GM23338 (cell line): ENCODE measurements around the gene PSMD11. TPM values are rescaled to one million over a fixed set of nuclear protein-coding genes. Genes with fewer than 3 reads are reported as not detected.

ENCODE experiments used
- ATAC-seq: fragments of 200-7000 bp; cut with Tn5 transposase; 3 replicates; pipeline ENCODE4 v1.9.1; 2020
- DNase-seq: peaks from one replicate; pipeline ENCODE4 v3.0.0-alpha.2; 2015; ENCODE audit warnings: low spot score
- H2AFZ ChIP-seq: fragments of 200-600 bp; sonication (generic); 2 replicates; pipeline ENCODE4 v1.8.0; 2016; ENCODE audit warnings: antibody characterized with exemption, mild to moderate bottlenecking, moderate library complexity
- H3F3A ChIP-seq: fragments of 200-600 bp; sonication (generic); replicated peaks from 2 replicates; pipeline ENCODE4 v1.8.0; 2017; ENCODE audit warnings: antibody characterized with exemption, mixed run types, low read depth
- H3K27ac ChIP-seq: fragments of 200-600 bp; sonication (generic); 2 replicates; pipeline ENCODE4 v1.6.1; 2016; ENCODE audit warnings: low read depth
- H3K27me3 ChIP-seq: fragments of 200-600 bp; sonication (generic); 2 replicates; pipeline ENCODE4 v1.8.0; 2016; ENCODE audit warnings: mild to moderate bottlenecking, mixed run types, moderate library complexity; ENCODE audit not compliant: insufficient read depth
- H3K36me3 ChIP-seq: fragments of 200-600 bp; sonication (generic); 2 replicates; pipeline ENCODE4 v1.8.0; 2016; ENCODE audit warnings: mild to moderate bottlenecking; ENCODE audit not compliant: insufficient read depth
- H3K4me1 ChIP-seq: fragments of 200-600 bp; sonication (generic); 2 replicates; pipeline ENCODE4 v1.8.0; 2016; ENCODE audit warnings: mild to moderate bottlenecking, moderate library complexity; ENCODE audit not compliant: insufficient read depth
- H3K4me2 ChIP-seq: fragments of 200-600 bp; sonication (generic); 2 replicates; pipeline ENCODE4 v1.7.1; 2017; ENCODE audit warnings: mixed run types
- H3K4me3 ChIP-seq: fragments of 200-600 bp; sonication (generic); 2 replicates; pipeline ENCODE4 v1.6.1; 2016; ENCODE audit warnings: mixed run types
- H3K79me2 ChIP-seq: fragments of 200-600 bp; sonication (generic); replicated peaks from 2 replicates; pipeline ENCODE4 v1.8.0; 2017; ENCODE audit warnings: mild to moderate bottlenecking; ENCODE audit not compliant: insufficient read depth
- H3K9me2 ChIP-seq: fragments of 200-600 bp; sonication (generic); 2 replicates; pipeline ENCODE4 v1.8.0; 2017; ENCODE audit not compliant: insufficient read depth
- H4K20me1 ChIP-seq: fragments of 200-600 bp; sonication (generic); replicated peaks from 2 replicates; pipeline ENCODE4 v1.8.0; 2017; ENCODE audit warnings: mild to moderate bottlenecking; ENCODE audit not compliant: insufficient read depth
- H3K27ac Mint-ChIP-seq: 2 replicates; pipeline ENCODE4 v1.8.0; 2020; ENCODE audit warnings: inconsistent platforms, mild to moderate bottlenecking, moderate library complexity, mixed read lengths
- H3K27me3 Mint-ChIP-seq: 3 replicates; pipeline ENCODE4 v1.8.0; 2022; ENCODE audit warnings: low read depth, mild to moderate bottlenecking, moderate library complexity, mixed read lengths, inconsistent platforms; ENCODE audit not compliant: insufficient read depth, poor library complexity
- H3K36me3 Mint-ChIP-seq: 3 replicates; pipeline ENCODE4 v1.8.0; 2021; ENCODE audit warnings: low read depth, mild to moderate bottlenecking, inconsistent platforms, moderate library complexity, mixed read lengths
- H3K4me1 Mint-ChIP-seq: 3 replicates; pipeline ENCODE4 v1.8.0; 2020; ENCODE audit warnings: mild to moderate bottlenecking, inconsistent platforms, mixed read lengths
- H3K4me3 Mint-ChIP-seq: 3 replicates; pipeline ENCODE4 v1.8.0; 2021; ENCODE audit warnings: moderate library complexity, mild to moderate bottlenecking, inconsistent platforms, mixed read lengths
- H3K9me3 Mint-ChIP-seq: 3 replicates; pipeline ENCODE4 v1.8.0; 2020; ENCODE audit warnings: moderate library complexity, mild to moderate bottlenecking, inconsistent platforms, mixed read lengths
- CREB1 ChIP-seq: fragments of 250-450 bp; sonication (Bioruptor Pico); IDR thresholded peaks from 2 replicates; pipeline ENCODE4 v1.5.0; 2020; ENCODE audit warnings: low read depth, mild to moderate bottlenecking, moderate library complexity
- EZH2 ChIP-seq: fragments of 200-600 bp; sonication (generic); IDR thresholded peaks from one replicate; pipeline ENCODE4 v1.8.0; 2017; ENCODE audit warnings: antibody characterized with exemption, mild to moderate bottlenecking, low read depth; ENCODE audit not compliant: unreplicated experiment
- EZH2phosphoT487 ChIP-seq: fragments of 200-600 bp; sonication (generic); IDR thresholded peaks from one replicate; pipeline ENCODE4 v1.8.1; 2018; ENCODE audit warnings: antibody characterized with exemption; ENCODE audit not compliant: unreplicated experiment
- JUNB ChIP-seq: IDR thresholded peaks from one replicate; pipeline ENCODE4 v1.6.1; 2016; ENCODE audit warnings: antibody characterized with exemption; ENCODE audit not compliant: unreplicated experiment
- NANOG ChIP-seq: IDR thresholded peaks from 2 replicates; pipeline ENCODE4 v1.6.1; 2016; ENCODE audit warnings: antibody characterized with exemption, borderline replicate concordance
- POLR2AphosphoS5 ChIP-seq: IDR thresholded peaks from 2 replicates; pipeline ENCODE4 v1.6.1; 2016; ENCODE audit warnings: antibody characterized with exemption, low read depth
- STAT1 ChIP-seq: IDR thresholded peaks from one replicate; pipeline ENCODE4 v1.6.1; 2016; ENCODE audit warnings: antibody characterized with exemption; ENCODE audit not compliant: unreplicated experiment
- ZNF114 ChIP-seq: fragments of 250-450 bp; sonication (Bioruptor Pico); IDR thresholded peaks from 2 replicates; pipeline ENCODE4 v1.5.0; 2020; ENCODE audit warnings: mild to moderate bottlenecking, moderate library complexity
- ZNF331 ChIP-seq: fragments of 250-450 bp; sonication (Bioruptor Pico); IDR thresholded peaks from 2 replicates; pipeline ENCODE4 v1.5.0; 2020; ENCODE audit warnings: low read depth, mild to moderate bottlenecking, moderate library complexity
- polyA plus RNA-seq: library from polyadenylated mRNA; unstranded; fragments of >200 nt; fragmentation: Nextera tagmentation; extraction: Ambion mirVana; gene quantifications from 2 replicates; pipeline ENCODE4 v1.2.1, GENCODE V29; 2016
- total RNA-seq: library from RNA; depleted of rRNA; stranded (reverse); fragments of >200 nt; shearing (Covaris generic); gene quantifications from 2 replicates; pipeline ENCODE4 v1.2.3, GENCODE V29; 2014
- TF ChIP-seq, protein P1 (sequence below): fragments of 250-450 bp; sonication (Bioruptor Pico); IDR thresholded peaks from 2 replicates; pipeline ENCODE4 v1.5.0; 2020; ENCODE audit warnings: mild to moderate bottlenecking, moderate library complexity
- TF ChIP-seq, protein P2 (sequence below): IDR thresholded peaks from one replicate; pipeline ENCODE4 v1.6.1; 2018; ENCODE audit warnings: antibody characterized with exemption; ENCODE audit not compliant: unreplicated experiment
- TF ChIP-seq, protein P3 (sequence below): IDR thresholded peaks from 2 replicates; pipeline ENCODE4 v1.6.1; 2016; ENCODE audit warnings: antibody characterized with exemption
- TF ChIP-seq, protein P4 (sequence below), 2 experiments: fragments of 200-600 bp in 1 of 2; sonication (generic) in 1 of 2; conservative IDR thresholded peaks; 2 replicates each; pipeline versions ENCODE4 v1.5.1 to v1.6.1; 2016 to 2017; ENCODE audit warnings: antibody characterized with exemption in 2 of 2, low read depth in 2 of 2, mild to moderate bottlenecking in 2 of 2, moderate library complexity in 1 of 2

The PSMD11 gene
- total and polyA plus RNA-seq, 2 experiments from 2014 or later: 180 to 360 TPM

DNA sequence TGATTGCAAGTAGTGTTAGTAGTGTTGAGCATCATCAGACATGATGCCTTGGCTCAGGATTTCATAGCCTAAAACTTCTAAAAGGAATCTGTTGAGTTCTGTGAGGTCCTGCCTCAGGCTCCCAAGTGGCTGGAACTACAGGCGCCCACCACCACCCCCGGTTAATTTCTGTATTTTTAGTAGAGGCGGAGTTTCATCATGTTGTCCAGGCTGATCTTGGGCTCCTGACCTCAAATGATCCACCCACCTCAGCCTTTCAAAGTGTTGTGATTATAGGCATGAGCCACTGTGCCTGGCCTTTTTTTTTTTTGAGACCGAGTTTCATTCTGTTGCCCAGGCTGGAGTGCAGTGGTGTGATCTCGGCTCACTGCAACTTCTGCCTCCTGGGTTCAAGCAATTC lies 5.7 kb downstream of the PSMD11 start:
- H3K9me3 Mint-ChIP-seq: no peaks in the 10 kb centered on the region
- peaks cover 16% of the 10 kb centered on the region for H3K4me1 Mint-ChIP-seq
- no peak overlapping the region for H3K4me2 ChIP-seq
- no peak overlapping the region for H3K27ac ChIP-seq
- no peak overlapping the region for H3K4me3 Mint-ChIP-seq
- no peaks in the 10 kb centered on the region for H3K27me3 ChIP-seq
- H3K27me3 Mint-ChIP-seq: no peaks in the 10 kb centered on the region
- peaks cover 72% of the 10 kb centered on the region for H3K36me3 ChIP-seq
- no peak overlapping the region for H3K27ac Mint-ChIP-seq
- TF ChIP-seq, protein P1, sequence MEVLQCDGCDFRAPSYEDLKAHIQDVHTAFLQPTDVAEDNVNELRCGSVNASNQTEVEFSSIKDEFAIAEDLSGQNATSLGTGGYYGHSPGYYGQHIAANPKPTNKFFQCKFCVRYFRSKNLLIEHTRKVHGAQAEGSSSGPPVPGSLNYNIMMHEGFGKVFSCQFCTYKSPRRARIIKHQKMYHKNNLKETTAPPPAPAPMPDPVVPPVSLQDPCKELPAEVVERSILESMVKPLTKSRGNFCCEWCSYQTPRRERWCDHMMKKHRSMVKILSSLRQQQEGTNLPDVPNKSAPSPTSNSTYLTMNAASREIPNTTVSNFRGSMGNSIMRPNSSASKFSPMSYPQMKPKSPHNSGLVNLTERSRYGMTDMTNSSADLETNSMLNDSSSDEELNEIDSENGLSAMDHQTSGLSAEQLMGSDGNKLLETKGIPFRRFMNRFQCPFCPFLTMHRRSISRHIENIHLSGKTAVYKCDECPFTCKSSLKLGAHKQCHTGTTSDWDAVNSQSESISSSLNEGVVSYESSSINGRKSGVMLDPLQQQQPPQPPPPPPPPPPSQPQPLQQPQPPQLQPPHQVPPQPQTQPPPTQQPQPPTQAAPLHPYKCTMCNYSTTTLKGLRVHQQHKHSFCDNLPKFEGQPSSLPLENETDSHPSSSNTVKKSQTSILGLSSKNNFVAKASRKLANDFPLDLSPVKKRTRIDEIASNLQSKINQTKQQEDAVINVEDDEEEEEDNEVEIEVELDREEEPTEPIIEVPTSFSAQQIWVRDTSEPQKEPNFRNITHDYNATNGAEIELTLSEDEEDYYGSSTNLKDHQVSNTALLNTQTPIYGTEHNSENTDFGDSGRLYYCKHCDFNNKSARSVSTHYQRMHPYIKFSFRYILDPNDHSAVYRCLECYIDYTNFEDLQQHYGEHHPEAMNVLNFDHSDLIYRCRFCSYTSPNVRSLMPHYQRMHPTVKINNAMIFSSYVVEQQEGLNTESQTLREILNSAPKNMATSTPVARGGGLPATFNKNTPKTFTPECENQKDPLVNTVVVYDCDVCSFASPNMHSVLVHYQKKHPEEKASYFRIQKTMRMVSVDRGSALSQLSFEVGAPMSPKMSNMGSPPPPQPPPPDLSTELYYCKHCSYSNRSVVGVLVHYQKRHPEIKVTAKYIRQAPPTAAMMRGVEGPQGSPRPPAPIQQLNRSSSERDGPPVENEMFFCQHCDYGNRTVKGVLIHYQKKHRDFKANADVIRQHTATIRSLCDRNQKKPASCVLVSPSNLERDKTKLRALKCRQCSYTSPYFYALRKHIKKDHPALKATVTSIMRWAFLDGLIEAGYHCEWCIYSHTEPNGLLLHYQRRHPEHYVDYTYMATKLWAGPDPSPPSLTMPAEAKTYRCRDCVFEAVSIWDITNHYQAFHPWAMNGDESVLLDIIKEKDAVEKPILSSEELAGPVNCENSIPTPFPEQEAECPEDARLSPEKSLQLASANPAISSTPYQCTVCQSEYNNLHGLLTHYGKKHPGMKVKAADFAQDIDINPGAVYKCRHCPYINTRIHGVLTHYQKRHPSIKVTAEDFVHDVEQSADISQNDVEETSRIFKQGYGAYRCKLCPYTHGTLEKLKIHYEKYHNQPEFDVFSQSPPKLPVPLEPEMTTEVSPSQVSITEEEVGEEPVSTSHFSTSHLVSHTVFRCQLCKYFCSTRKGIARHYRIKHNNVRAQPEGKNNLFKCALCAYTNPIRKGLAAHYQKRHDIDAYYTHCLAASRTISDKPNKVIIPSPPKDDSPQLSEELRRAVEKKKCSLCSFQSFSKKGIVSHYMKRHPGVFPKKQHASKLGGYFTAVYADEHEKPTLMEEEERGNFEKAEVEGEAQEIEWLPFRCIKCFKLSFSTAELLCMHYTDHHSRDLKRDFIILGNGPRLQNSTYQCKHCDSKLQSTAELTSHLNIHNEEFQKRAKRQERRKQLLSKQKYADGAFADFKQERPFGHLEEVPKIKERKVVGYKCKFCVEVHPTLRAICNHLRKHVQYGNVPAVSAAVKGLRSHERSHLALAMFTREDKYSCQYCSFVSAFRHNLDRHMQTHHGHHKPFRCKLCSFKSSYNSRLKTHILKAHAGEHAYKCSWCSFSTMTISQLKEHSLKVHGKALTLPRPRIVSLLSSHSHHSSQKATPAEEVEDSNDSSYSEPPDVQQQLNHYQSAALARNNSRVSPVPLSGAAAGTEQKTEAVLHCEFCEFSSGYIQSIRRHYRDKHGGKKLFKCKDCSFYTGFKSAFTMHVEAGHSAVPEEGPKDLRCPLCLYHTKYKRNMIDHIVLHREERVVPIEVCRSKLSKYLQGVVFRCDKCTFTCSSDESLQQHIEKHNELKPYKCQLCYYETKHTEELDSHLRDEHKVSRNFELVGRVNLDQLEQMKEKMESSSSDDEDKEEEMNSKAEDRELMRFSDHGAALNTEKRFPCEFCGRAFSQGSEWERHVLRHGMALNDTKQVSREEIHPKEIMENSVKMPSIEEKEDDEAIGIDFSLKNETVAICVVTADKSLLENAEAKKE (CRISPR knock-in tag): no peak
- TF ChIP-seq EZH2phosphoT487 (no peak), STAT1 (no peak), POLR2AphosphoS5 (no peak), EZH2 (no peak), ZNF114 (CRISPR knock-in tag) (no peak), JUNB (no peak), CREB1 (no peak), NANOG (no peak), ZNF331 (CRISPR knock-in tag) (no peak)
- TF ChIP-seq, protein P2, sequence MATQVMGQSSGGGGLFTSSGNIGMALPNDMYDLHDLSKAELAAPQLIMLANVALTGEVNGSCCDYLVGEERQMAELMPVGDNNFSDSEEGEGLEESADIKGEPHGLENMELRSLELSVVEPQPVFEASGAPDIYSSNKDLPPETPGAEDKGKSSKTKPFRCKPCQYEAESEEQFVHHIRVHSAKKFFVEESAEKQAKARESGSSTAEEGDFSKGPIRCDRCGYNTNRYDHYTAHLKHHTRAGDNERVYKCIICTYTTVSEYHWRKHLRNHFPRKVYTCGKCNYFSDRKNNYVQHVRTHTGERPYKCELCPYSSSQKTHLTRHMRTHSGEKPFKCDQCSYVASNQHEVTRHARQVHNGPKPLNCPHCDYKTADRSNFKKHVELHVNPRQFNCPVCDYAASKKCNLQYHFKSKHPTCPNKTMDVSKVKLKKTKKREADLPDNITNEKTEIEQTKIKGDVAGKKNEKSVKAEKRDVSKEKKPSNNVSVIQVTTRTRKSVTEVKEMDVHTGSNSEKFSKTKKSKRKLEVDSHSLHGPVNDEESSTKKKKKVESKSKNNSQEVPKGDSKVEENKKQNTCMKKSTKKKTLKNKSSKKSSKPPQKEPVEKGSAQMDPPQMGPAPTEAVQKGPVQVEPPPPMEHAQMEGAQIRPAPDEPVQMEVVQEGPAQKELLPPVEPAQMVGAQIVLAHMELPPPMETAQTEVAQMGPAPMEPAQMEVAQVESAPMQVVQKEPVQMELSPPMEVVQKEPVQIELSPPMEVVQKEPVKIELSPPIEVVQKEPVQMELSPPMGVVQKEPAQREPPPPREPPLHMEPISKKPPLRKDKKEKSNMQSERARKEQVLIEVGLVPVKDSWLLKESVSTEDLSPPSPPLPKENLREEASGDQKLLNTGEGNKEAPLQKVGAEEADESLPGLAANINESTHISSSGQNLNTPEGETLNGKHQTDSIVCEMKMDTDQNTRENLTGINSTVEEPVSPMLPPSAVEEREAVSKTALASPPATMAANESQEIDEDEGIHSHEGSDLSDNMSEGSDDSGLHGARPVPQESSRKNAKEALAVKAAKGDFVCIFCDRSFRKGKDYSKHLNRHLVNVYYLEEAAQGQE: no peak
- TF ChIP-seq, protein P3, sequence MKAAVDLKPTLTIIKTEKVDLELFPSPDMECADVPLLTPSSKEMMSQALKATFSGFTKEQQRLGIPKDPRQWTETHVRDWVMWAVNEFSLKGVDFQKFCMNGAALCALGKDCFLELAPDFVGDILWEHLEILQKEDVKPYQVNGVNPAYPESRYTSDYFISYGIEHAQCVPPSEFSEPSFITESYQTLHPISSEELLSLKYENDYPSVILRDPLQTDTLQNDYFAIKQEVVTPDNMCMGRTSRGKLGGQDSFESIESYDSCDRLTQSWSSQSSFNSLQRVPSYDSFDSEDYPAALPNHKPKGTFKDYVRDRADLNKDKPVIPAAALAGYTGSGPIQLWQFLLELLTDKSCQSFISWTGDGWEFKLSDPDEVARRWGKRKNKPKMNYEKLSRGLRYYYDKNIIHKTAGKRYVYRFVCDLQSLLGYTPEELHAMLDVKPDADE: no peak
- TF ChIP-seq, protein P4, sequence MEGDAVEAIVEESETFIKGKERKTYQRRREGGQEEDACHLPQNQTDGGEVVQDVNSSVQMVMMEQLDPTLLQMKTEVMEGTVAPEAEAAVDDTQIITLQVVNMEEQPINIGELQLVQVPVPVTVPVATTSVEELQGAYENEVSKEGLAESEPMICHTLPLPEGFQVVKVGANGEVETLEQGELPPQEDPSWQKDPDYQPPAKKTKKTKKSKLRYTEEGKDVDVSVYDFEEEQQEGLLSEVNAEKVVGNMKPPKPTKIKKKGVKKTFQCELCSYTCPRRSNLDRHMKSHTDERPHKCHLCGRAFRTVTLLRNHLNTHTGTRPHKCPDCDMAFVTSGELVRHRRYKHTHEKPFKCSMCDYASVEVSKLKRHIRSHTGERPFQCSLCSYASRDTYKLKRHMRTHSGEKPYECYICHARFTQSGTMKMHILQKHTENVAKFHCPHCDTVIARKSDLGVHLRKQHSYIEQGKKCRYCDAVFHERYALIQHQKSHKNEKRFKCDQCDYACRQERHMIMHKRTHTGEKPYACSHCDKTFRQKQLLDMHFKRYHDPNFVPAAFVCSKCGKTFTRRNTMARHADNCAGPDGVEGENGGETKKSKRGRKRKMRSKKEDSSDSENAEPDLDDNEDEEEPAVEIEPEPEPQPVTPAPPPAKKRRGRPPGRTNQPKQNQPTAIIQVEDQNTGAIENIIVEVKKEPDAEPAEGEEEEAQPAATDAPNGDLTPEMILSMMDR (conservative IDR thresholded peaks at IDR 0.05; ENCODE audit: low read depth in 2 of 2): no peak
- no peaks in the 10 kb centered on the region for H3K9me2 ChIP-seq
- H3K36me3 Mint-ChIP-seq: peaks cover 92% of the 10 kb centered on the region
- peaks cover 66% of the 10 kb centered on the region for H4K20me1 ChIP-seq
- peaks cover 12% of the 10 kb centered on the region for H3K4me1 ChIP-seq
- no peaks in the 10 kb centered on the region; the same call in 1 of the 2 replicates for H3F3A ChIP-seq
- DNase-seq: no peak
- ATAC-seq: no peak
- H3K79me2 ChIP-seq: peaks cover 100% of the 10 kb centered on the region
- H3K4me3 ChIP-seq: no peak overlapping the region
- H2AFZ ChIP-seq: no peak overlapping the region
